HK-2 (cell line): Measurements from ENCODE around the gene ACSS3.
"Not testable (repeated sequence)": the region's sequence is repeated elsewhere in the genome, so short reads cannot be mapped to it uniquely, and the experiment has no call there.

Experiments
- DNase-seq: peaks from one replicate; pipeline ENCODE4 v3.0.0-alpha.2; 2018; ENCODE audit not compliant: unreplicated experiment

ACSS3 gene

GRCh38 chr12:81167694-81168093 is 89.8 kb downstream of the ACSS3 start:
- peak; percentile 2 for DNase-seq

DNA sequence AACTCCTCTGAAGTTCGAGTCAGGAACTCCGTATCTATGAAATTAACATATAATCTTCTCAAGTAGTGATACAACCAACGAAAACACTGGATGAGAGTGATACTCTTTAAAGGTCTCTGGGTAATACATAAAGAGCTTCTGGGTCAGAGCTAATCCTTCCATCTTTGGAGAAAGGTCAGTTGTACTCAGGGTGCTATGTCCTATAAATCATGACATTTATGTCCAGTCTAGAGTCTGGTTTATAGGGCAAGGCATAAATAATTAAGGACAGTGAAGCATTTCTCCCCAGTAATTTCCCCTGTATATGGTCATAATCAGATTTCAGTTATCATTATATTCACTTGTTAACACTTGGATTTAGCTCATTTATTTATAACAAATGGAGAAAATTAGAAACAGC is 90.6 kb downstream of the ACSS3 start:
- no peak for DNase-seq

DNA sequence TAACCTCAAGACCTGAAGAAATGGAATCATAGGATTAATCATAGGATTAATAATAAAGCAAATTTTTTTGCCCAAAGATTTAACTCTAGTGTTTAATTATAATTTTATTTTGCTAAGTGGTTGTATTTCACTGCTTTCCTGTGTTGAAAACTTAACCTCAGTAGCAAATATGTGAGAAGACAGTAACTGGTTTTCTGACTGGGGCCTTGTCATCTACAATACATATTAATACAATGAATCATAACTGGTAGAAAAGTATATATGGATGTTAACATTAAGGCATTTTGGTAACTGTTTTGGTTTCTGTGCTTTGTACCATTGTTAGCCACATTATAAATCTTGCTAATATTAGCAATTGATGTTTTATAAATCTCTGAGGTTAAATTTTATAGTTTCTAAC is 92.2 kb downstream of the ACSS3 start:
- no peak for DNase-seq

GRCh38 chr12:81172851-81173250 is 95.0 kb downstream of the ACSS3 start:
- no peak for DNase-seq

DNA sequence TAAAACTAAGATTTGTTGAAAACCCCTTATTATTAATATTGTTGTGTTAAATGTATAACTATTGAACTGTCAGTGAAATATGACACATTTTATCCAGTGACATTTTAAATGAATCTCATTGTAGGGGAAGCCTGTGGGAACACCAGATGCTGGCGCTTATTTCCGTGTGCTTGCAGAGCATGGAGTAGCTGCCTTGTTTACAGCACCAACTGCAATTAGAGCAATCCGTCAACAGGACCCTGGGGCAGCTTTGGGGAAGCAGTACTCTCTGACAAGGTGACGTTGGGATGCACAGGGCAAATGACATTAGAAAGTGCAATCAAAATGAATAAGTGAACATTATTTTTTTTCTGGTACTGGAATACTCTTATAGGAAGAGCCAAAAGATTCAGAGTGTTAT is 96.8 kb downstream of the ACSS3 start:
- DNase-seq: no peak

- no peak for DNase-seq
Measured at GRCh38 chr12:81176796-81177195, 98.9 kb downstream of the ACSS3 start.

GRCh38 chr12:81181691-81182090 is 103.8 kb downstream of the ACSS3 start:
- no peak for DNase-seq

- no peak for DNase-seq
Measured at GRCh38 chr12:81187686-81188085, 109.8 kb downstream of the ACSS3 start.

- DNase-seq: no peak
Measured at GRCh38 chr12:81196595-81196994, 118.7 kb downstream of the ACSS3 start.

DNA sequence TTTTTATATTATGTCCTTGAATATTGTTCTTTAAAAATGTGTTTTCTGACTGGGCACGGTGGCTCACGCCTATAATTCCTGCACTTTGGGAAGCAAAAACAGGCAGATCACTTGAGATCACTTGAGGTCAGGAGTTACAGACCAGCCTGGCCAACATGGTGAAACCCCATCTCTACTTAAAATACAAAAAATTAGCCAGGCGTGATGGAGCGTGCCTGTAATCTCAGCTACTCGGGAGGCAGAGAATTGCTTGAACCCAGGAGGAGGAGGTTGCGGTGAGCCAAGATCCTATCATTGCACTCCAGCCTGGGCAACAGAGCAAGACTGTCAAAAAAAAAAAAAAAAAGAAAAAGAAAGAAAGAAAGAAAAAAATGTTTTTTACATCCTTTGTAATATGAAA is 122.7 kb downstream of the ACSS3 start:
- DNase-seq: not testable (repeated sequence)

GRCh38 chr12:81203671-81204204 is 125.9 kb downstream of the ACSS3 start:
- no peak for DNase-seq

GRCh38 chr12:81205416-81205815 is 127.5 kb downstream of the ACSS3 start:
- DNase-seq: no peak

DNA sequence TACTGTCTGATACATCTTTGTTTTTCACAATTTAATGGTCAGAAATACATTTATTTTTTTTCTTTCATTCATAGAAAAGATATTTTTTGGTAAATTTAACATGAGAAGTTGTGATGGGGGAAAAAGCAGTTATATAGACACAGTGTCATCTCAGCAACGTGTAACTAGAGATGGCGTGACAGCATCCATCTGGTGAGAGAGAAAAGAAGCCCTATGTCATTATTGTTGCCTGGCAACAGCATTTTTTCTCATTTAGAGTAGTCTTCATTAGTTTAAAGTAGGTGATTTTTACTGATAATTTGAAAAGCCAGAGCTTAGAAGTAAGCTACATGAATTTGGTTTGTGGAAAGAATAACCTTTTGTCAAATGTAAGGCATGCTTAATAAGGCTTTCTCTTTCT is 128.6 kb downstream of the ACSS3 start:
- no peak for DNase-seq

GRCh38 chr12:81207173-81207572 is 129.3 kb downstream of the ACSS3 start:
- DNase-seq: no peak

GRCh38 chr12:81207664-81208063 is 129.8 kb downstream of the ACSS3 start:
- DNase-seq: no peak

- no peak for DNase-seq
Measured at GRCh38 chr12:81208187-81208911, 130.5 kb downstream of the ACSS3 start.

DNA sequence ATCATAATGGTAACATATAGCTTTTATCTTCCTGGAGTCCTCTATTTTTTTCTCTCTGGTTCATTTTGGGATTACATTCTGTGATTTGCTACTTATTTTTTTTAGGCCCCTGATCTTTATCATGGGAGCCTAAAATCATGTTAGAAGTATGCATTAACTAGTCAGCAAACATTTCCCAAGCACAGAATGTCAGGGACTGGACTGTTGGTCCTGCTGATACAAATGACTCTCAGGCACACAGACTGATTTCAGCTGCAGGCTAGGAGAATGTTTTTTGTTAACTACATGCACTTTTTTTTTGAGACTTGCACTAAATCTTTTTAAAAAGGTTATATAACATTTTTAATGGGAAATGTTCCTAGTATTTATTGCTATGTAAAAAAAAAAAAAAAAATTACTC is 131.1 kb downstream of the ACSS3 start:
- no peak for DNase-seq

- peak; percentile 8 for DNase-seq
Measured at GRCh38 chr12:81209772-81210225, 131.9 kb downstream of the ACSS3 start.

- DNase-seq: no peak
Measured at GRCh38 chr12:81211306-81211705, 133.4 kb downstream of the ACSS3 start.

DNA sequence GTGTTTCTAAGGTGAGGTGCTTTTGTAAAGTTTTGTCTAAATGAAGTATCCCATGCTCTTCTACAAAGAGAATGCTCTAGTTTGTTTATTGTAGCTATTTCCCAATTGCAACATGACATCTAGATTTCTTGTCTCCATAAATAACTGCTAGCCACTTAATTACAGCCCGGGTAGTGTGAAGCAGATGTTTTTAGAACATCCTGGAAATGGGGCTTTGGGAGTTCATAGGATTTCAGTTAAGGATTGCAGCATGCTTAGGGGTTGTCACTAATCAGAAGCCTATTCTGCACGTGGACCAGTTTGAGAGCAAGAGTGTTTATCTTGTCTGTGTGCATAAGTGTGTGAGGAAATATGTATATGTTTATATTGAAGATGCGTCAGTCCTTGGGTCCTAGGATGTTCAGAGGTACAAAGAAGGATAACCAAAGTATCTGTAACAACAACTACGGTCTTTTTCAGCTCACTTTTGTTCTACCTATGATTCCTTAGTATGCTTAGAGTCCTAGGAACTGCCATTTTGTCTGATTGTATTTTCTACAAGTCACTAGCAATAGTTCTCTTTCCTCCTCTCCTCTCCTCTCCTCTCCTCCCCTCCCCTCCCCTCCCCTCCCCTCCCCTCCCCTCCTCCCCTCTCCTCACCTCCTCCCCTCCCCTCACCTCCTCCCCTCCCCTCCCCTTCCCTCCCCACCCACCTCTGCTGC is 135.3 kb downstream of the ACSS3 start:
- no peak for DNase-seq

DNA sequence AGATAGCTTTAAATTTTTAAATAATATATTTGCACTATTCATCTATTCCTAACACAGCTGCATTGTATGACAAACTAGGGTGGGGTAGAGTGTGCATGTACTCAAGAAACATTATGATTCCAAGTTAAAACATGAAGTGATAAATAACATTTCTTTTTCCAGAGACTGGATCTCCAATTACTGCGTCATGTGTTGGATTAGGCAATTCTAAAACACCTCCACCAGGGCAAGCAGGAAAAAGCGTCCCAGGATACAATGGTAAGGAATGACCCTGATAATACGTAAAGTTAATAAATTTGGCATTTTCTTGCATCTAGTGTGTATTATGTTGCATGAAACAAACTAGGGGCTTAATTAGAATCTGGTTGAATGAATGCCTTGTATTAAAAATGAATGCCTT is 138.9 kb downstream of the ACSS3 start:
- no peak for DNase-seq

GRCh38 chr12:81221681-81222080 is 143.8 kb downstream of the ACSS3 start:
- no peak for DNase-seq
